HepG2 (cell line): ENCODE results near the gene APOA1. TPM values are rescaled to one million over a fixed set of nuclear protein-coding genes. Genes with fewer than 3 reads are reported as not detected.
A peak's percentile ranks its signal among the peaks of the same experiment; 100 is the strongest.

Experiments
- ATAC-seq: fragments of 200-7000 bp; cut with Tn5 transposase; 3 replicates; pipeline ENCODE4 v1.9.1; 2020; ENCODE audit warnings: mild to moderate bottlenecking, moderate library complexity
- BruUV-seq: library from RNA; stranded (reverse); fragments of 400-500 nt; replicated peaks from 2 replicates; lab custom pipeline; 2021; lab: Mats Ljungman, UMichigan
- CTCF ChIA-PET: fragments of 300-600 bp; formaldehyde crosslinking; extraction: SDS; loops from one replicate; lab custom pipeline; 2021; ENCODE audit warnings: low total read pairs, inconsistent platforms, low intra/inter-chr PET ratio; lab: Yijun Ruan, JAX
- POLR2A ChIA-PET: fragments of 350-600 bp; sonication (Branson Sonifier 250); formaldehyde crosslinking; loops from one replicate; lab custom pipeline; 2020; ENCODE audit warnings: antibody characterized with exemption, inconsistent platforms; lab: Yijun Ruan, JAX
- DNase-seq: peaks from one replicate; pipeline ENCODE4 v3.0.0-alpha.2; 2015; ENCODE audit warnings: low spot score
- FAIRE-seq: peaks from 3 replicates; lab custom pipeline; 2011; peaks lifted over from hg19 to GRCh38; lab: Jason Lieb, UNC
- H2AFZ ChIP-seq: one replicate; pipeline ENCODE4 v1.6.1; 2011; ENCODE audit warnings: low read length, inconsistent platforms
- H3K27ac ChIP-seq: fragments of 300-600 bp; 3 replicates; pipeline ENCODE4 v1.8.0; 2011; ENCODE audit warnings: mixed run types, mild to moderate bottlenecking, mixed read lengths, low read length, inconsistent platforms; ENCODE audit not compliant: insufficient read depth; ENCODE audit errors: extremely low read length
- H3K27me3 ChIP-seq, 2 experiments: fragments of 200-600 bp in 1 of 2; 2 replicates in 1 of 2; 3 replicates in 1 of 2; pipeline versions ENCODE4 v1.6.0 to v1.8.0; 2011; ENCODE audit warnings: low read length in 2 of 2, mild to moderate bottlenecking in 2 of 2, moderate library complexity in 2 of 2, inconsistent platforms in 1 of 2; ENCODE audit not compliant: insufficient read depth in 2 of 2, control insufficient read depth in 1 of 2
- H3K36me3 ChIP-seq, 2 experiments: fragments of 200-600 bp in 1 of 2; replicated peaks in 1 of 2; 2 replicates in 1 of 2; 3 replicates in 1 of 2; pipeline versions ENCODE4 v1.5.1 to v1.8.0; 2011; ENCODE audit warnings: low read length in 2 of 2, inconsistent platforms in 1 of 2; ENCODE audit not compliant: insufficient read depth in 2 of 2, control insufficient read depth in 1 of 2
- H3K4me1 ChIP-seq: 2 replicates; pipeline ENCODE4 v1.5.1; 2012; ENCODE audit warnings: low read length, inconsistent platforms; ENCODE audit not compliant: insufficient read depth
- H3K4me2 ChIP-seq: 2 replicates; pipeline ENCODE4 v1.6.0; 2011; ENCODE audit warnings: low read depth, low read length, inconsistent platforms
- H3K4me3 ChIP-seq, 3 experiments: fragments of 200-600 bp in 1 of 3; sonication (generic), shearing (Covaris generic) in 1 of 3; replicated peaks in 1 of 3; 2 replicates each; pipeline ENCODE4 v1.5.1; 2011 to 2016; ENCODE audit warnings: low read length in 3 of 3, inconsistent platforms in 2 of 3, low read depth in 2 of 3, mild to moderate bottlenecking in 2 of 3, control low read depth in 1 of 3, mixed read lengths in 1 of 3; ENCODE audit not compliant: insufficient read depth in 1 of 3
- H3K79me2 ChIP-seq: one replicate; pipeline ENCODE4 v1.6.1; 2011; ENCODE audit warnings: low read length, inconsistent platforms; ENCODE audit not compliant: insufficient read depth
- H3K9ac ChIP-seq: 2 replicates; pipeline ENCODE4 v1.6.0; 2011; ENCODE audit warnings: mild to moderate bottlenecking, low read depth, low read length, inconsistent platforms; ENCODE audit not compliant: insufficient read depth
- H3K9me3 ChIP-seq: 2 replicates; pipeline ENCODE4 v1.5.1; 2012; ENCODE audit warnings: mild to moderate bottlenecking, low read length
- H4K20me1 ChIP-seq: 2 replicates; pipeline ENCODE4 v1.6.0; 2011; ENCODE audit warnings: inconsistent platforms, mild to moderate bottlenecking, low read length, moderate library complexity; ENCODE audit not compliant: insufficient read depth
- AGO2 ChIP-seq: fragments of 200-400 bp; formaldehyde crosslinking; optimal IDR thresholded peaks from 2 replicates; pipeline ENCODE3; 2017; ENCODE audit warnings: mild to moderate bottlenecking, low read depth, low read length, moderate library complexity
- NONO ChIP-seq, 2 experiments: fragments of 450-650 bp in 1 of 2; sonication (generic) in 1 of 2; formaldehyde crosslinking in 1 of 2; IDR thresholded peaks in 1 of 2; conservative IDR thresholded peaks in 1 of 2; 2 replicates each; pipeline versions ENCODE4 v1.6.1 to v1.8.0; 2017 to 2022; ENCODE audit warnings: mild to moderate bottlenecking in 1 of 2, missing genetic modification reagents in 1 of 2, moderate library complexity in 1 of 2
- RBFOX2 ChIP-seq: fragments of 200-400 bp; formaldehyde crosslinking; IDR thresholded peaks from 2 replicates; pipeline ENCODE4 v1.6.1; 2017; ENCODE audit warnings: low read depth, mild to moderate bottlenecking, low read length
- ZBTB33 ChIP-seq: sonication (generic); formaldehyde crosslinking; IDR thresholded peaks from 2 replicates; pipeline ENCODE4 v1.4.0; 2020; ENCODE audit warnings: missing genetic modification reagents
- ZNF546 ChIP-seq: sonication (generic); formaldehyde crosslinking; conservative IDR thresholded peaks from 2 replicates; pipeline ENCODE4 v1.8.1; 2023; ENCODE audit warnings: mild to moderate bottlenecking, missing genetic modification reagents
- WGBS: methylation state at CpG from one replicate; pipeline ENCODE4 v1.1.6; 2017; ENCODE audit warnings: low lambda C conversion rate; 5-methylcytosine and 5-hydroxymethylcytosine counted together
- in situ Hi-C: cut with HindIII; loops from 2 replicates; pipeline ENCODE4 v1.10.0; 2017; ENCODE audit warnings: low pct_unique_long_range_greater_than_20kb; ENCODE audit not compliant: extremely low pct_ligation_motif_present
- intact Hi-C: fragments of 100-400 bp; cut with micrococcal nuclease; formaldehyde crosslinking; loops from one replicate; pipeline ENCODE4 v1.10.0; 2022; ENCODE audit not compliant: unreplicated experiment
- polyA plus RNA-seq, 8 experiments: library from polyadenylated mRNA; depleted of rRNA in 3 of 8; stranded (reverse) in 7 of 8; unstranded in 1 of 8; fragments of >200 nt; fragmentation: Illumina TruSeq in 4 of 8; extraction: Trizol in 4 of 8; gene quantifications; 2 replicates each; pipeline versions ENCODE4 v1.2.1 to v1.2.3, GENCODE V29; 2011 to 2016; ENCODE audit warnings: low read depth in 4 of 8, missing spikeins in 1 of 8, mixed read lengths in 1 of 8; ENCODE audit not compliant: insufficient read depth in 1 of 8
- total RNA-seq, 5 experiments: library from RNA; depleted of rRNA; stranded (reverse); fragments of >200 nt; fragmentation: Illumina TruSeq; extraction: Trizol; gene quantifications; 2 replicates each; pipeline ENCODE4 v1.2.3, GENCODE V29; 2016; ENCODE audit warnings: low read depth in 1 of 5

Gene APOA1
- total and polyA plus RNA-seq, 2 of the 13 experiments (the other 11 are each of a cell fraction or from before 2014, with no cell fraction given), result 1,973 to 5,485 TPM

DNA sequence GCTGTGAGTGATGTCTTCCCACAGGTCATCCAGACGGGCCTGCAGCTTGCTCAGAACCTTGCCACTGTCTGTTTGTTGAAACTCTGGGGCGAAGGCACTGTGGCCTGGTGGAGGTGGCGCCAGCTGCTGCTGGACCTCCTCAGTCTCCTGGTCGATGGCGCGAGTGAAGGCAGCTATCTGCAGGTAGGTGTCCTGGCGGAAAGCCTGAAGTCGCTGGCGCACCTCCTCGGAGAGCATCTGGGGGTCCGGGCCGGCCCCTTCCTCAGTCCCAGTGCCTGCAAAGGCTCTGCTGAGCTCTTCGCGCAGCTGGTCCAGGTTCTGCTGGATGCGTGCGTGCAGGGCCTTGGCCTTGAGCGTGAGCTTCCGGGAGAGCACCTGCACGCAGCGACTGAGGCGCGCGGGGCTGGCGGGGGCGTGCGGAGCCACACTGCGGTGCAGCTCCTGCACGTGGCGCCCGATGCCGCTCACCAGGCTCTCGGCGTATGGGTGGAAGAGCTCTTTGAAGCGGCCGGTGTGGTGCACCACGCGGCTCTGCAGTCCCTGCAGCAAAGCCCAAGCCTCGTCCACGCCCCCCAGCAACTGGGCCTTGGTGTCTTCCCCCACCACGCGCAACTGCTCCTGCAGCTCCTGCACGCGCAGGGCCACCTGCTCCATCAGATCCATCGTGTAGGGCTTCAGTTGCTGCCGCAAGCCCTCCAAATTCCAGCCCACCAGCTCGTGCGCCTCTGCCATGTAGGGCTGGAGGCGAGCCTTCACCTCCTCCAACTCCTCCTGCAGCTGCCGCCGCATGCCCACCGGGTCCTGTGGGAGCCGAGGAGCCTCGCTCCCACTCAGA lies 47.0 kb downstream of the APOA1 start:
- no TSS peak for BruUV-seq
- in situ Hi-C loops (loop anchor here (5.0 to 10.0 kb wide), 2 partner anchors 47 to 304 kb away; partner anchors contain the start of genes APOA1 and SIK3), intact Hi-C loops (loop anchor here (1.0 kb wide), 1 partner anchor 47 kb away; the partner anchor contains the start of gene APOA1)
- peaks cover 83% of the 10 kb centered on the region for H3K4me1 ChIP-seq
- no peak for FAIRE-seq
- H2AFZ ChIP-seq, result no peak overlapping the region
- CTCF ChIA-PET, result interaction anchor here (0.9 to 2.6 kb wide), 5 partner anchors 36 to 89 kb away, joined by 3 to 23 read pairs (median 4); no protein-coding TSS in a partner anchor
- peak overlapping the region; percentile 87 for H3K27ac ChIP-seq
- H3K9me3 ChIP-seq, result no peaks in the 10 kb centered on the region
- peaks cover 2 to 14% of the 10 kb centered on the region in 2 experiments; a peak in 3 of 5 replicates for H3K36me3 ChIP-seq
- POLR2A ChIA-PET, result interaction anchor here (0.8 to 17.3 kb wide), 11 partner anchors 9 to 349 kb away, joined by 3 to 1365 read pairs (median 9); partner anchors contain the start of genes APOA1, APOA4, APOC3 and BUD13
- H3K27me3 ChIP-seq, result no peaks in the 10 kb centered on the region; a peak in 1 of 5 replicates
- H3K4me2 ChIP-seq, result peak overlapping the region; percentile 99
- 90% methylated on average over 22 of the region's 53 CpGs for WGBS
- no peak for ATAC-seq
- no peaks in the 10 kb centered on the region for H4K20me1 ChIP-seq
- peak overlapping the region; percentile 80; the same call in 1 of the 2 replicates for H3K9ac ChIP-seq
- H3K4me3 ChIP-seq, result peak overlapping the region in 2 of 3 experiments; percentile 45 to 83; a peak in 2 of 6 replicates
- H3K79me2 ChIP-seq, result peaks cover 35% of the 10 kb centered on the region
- DNase-seq, result no peak
- peak; percentile 78 for TF ChIP-seq RBFOX2
- peak; percentile 25; the same call in 1 of the 2 replicates for TF ChIP-seq ZBTB33 (CRISPR knock-in tag)
- peak; percentile 91 for TF ChIP-seq AGO2
- TF ChIP-seq ZNF546, result 0 out of 2 replicates have a peak, but pooled peaks have one; percentile 14
- no peak for TF ChIP-seq NONO (IDR thresholded peaks at IDR 0.05)
- no peak for TF ChIP-seq NONO (CRISPR knock-in tag; conservative IDR thresholded peaks at IDR 0.05)
